OCI-LY3 (cell line): Measurements from ENCODE around the gene CD247.

ENCODE experiments used
- H2AFZ ChIP-seq: fragments of 200-600, 300-600 bp; shearing (Covaris generic); 2 replicates; pipeline ENCODE4 v1.6.0; 2014; ENCODE audit warnings: antibody characterized with exemption, low read depth, low read length
- H3K27ac ChIP-seq: fragments of 200-600, 300-600 bp; sonication (generic); 2 replicates; pipeline ENCODE4 v1.5.1; 2014; ENCODE audit warnings: mild to moderate bottlenecking, low read length, moderate library complexity, mixed read lengths
- H3K27me3 ChIP-seq: fragments of 200-600, 300-600 bp; sonication (generic); 2 replicates; pipeline ENCODE4 v1.6.1; 2014; ENCODE audit warnings: low read depth, low read length, mixed read lengths
- H3K36me3 ChIP-seq: fragments of 200-600, 300-600 bp; sonication (generic); replicated peaks from 2 replicates; pipeline ENCODE3; 2014; ENCODE audit warnings: low read depth, low read length, mixed read lengths
- H3K4me1 ChIP-seq: fragments of 300-600, 200-600 bp; sonication (generic); 2 replicates; pipeline ENCODE4 v1.6.1; 2014; ENCODE audit warnings: low read length, mixed read lengths
- H3K4me2 ChIP-seq: fragments of 200-600, 300-600 bp; sonication (generic); 2 replicates; pipeline ENCODE4 v1.6.1; 2014; ENCODE audit warnings: low read length, mixed read lengths
- H3K4me3 ChIP-seq: fragments of 300-600, 200-600 bp; sonication (generic); 2 replicates; pipeline ENCODE4 v1.5.1; 2014; ENCODE audit warnings: antibody characterized with exemption, mild to moderate bottlenecking, low read length, moderate library complexity
- H3K79me2 ChIP-seq: fragments of 300-600, 200-600 bp; shearing (Covaris generic); 2 replicates; pipeline ENCODE4 v1.6.1; 2014; ENCODE audit warnings: mild to moderate bottlenecking, low read length, mixed read lengths
- H3K9ac ChIP-seq: fragments of 300-600, 200-600 bp; shearing (Covaris generic); 2 replicates; pipeline ENCODE4 v1.6.0; 2014; ENCODE audit warnings: mild to moderate bottlenecking, low read length, moderate library complexity
- H3K9me3 ChIP-seq: fragments of 200-600, 300-600 bp; shearing (Covaris generic); 2 replicates; pipeline ENCODE4 v1.6.1; 2014; ENCODE audit warnings: low read length, mixed read lengths; ENCODE audit not compliant: insufficient read depth
- H4K20me1 ChIP-seq: fragments of 200-600, 300-600 bp; sonication (generic); 2 replicates; pipeline ENCODE4 v1.6.1; 2016; ENCODE audit warnings: low read length, mixed read lengths; ENCODE audit not compliant: insufficient read depth
- EZH2phosphoT487 ChIP-seq: fragments of 200-600 bp; shearing (Covaris generic); IDR thresholded peaks from 2 replicates; pipeline ENCODE4 v1.6.1; 2018; ENCODE audit warnings: antibody characterized with exemption, mixed run types, low read depth
- TF ChIP-seq, protein P1 (sequence below): fragments of 200-600, 300-600 bp; sonication (generic); IDR thresholded peaks from 2 replicates; pipeline ENCODE4 v1.5.1; 2014; ENCODE audit warnings: antibody characterized with exemption, low read length, low read depth

Gene CD247

DNA sequence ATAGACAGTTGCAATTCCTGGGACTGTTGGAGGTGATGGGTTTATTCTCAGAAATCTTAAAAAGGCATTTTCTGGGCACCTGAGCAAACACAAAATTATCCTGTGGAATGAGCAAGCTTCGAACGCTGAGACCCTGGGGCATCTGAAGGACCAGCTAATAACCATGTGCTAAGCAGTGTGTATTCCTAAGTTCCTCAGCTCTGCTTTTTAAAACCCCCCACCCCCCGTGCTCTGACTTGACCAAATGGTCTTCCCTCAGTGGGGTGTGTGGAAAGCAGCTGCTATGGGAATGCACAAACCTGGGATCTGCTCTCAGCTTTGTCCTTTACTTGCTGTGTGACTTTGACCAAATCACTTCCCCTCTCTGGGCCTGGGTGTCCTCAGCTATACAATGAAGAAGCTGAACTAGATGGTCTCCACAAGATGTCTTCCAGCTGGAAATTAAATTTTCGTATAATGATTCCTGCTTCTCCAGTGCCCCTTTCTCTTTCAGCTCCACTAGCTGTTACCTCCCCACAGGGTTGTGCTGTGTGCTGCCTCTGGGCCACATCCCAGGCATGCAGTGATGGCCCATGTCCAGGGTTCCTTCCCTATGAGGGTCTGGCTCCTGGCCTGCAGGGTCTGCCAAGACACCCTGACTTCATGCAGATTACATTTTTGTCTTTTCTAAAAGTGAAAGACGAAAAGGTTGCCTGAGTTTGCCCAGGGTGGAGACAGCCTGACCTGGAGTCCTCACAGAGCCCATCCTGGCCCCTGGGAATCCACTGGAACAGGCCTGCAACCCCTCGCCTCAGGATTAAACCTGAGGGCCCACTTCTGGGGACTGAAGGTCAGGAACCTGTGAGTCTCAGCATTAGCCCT, 14.9 kb upstream of the CD247 start:
- peaks cover under 1% of the 10 kb centered on the region; the same call in 1 of the 2 replicates for H3K4me1 ChIP-seq
- no peaks in the 10 kb centered on the region for H4K20me1 ChIP-seq
- no peak overlapping the region for H2AFZ ChIP-seq
- H3K4me2 ChIP-seq = no peak overlapping the region
- no peak overlapping the region for H3K9ac ChIP-seq
- H3K27me3 ChIP-seq = peaks cover 37% of the 10 kb centered on the region
- no peaks in the 10 kb centered on the region for H3K36me3 ChIP-seq
- no peak overlapping the region for H3K4me3 ChIP-seq
- no peak for TF ChIP-seq EZH2phosphoT487
- TF ChIP-seq, protein P1, sequence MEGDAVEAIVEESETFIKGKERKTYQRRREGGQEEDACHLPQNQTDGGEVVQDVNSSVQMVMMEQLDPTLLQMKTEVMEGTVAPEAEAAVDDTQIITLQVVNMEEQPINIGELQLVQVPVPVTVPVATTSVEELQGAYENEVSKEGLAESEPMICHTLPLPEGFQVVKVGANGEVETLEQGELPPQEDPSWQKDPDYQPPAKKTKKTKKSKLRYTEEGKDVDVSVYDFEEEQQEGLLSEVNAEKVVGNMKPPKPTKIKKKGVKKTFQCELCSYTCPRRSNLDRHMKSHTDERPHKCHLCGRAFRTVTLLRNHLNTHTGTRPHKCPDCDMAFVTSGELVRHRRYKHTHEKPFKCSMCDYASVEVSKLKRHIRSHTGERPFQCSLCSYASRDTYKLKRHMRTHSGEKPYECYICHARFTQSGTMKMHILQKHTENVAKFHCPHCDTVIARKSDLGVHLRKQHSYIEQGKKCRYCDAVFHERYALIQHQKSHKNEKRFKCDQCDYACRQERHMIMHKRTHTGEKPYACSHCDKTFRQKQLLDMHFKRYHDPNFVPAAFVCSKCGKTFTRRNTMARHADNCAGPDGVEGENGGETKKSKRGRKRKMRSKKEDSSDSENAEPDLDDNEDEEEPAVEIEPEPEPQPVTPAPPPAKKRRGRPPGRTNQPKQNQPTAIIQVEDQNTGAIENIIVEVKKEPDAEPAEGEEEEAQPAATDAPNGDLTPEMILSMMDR = no peak
- H3K27ac ChIP-seq = no peak overlapping the region
- H3K9me3 ChIP-seq = no peaks in the 10 kb centered on the region
- no peaks in the 10 kb centered on the region for H3K79me2 ChIP-seq

DNA sequence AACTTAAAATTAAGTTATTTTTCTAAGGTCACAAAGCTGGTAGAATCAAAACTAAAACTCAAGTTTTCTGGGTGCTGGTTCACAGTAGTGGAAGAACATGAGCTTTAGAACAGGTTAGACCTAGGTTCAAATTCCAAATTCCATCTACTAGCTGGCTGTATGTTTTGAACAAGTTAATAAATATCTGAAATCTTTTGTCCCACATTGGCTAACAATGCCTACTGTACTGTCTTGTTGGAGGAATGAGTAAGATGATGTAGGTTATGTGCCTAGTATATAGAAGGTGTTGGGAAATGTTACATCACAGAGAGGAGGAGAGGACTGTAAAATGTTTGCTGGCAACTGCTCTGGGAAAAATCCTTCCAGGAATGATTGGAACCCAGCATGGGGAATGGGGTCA, 14.0 kb upstream of the CD247 start:
- H3K4me3 ChIP-seq = no peak overlapping the region
- H3K36me3 ChIP-seq = no peaks in the 10 kb centered on the region
- H3K4me2 ChIP-seq = no peak overlapping the region
- no peak overlapping the region for H3K9ac ChIP-seq
- H2AFZ ChIP-seq = no peak overlapping the region
- no peaks in the 10 kb centered on the region for H4K20me1 ChIP-seq
- no peaks in the 10 kb centered on the region for H3K79me2 ChIP-seq
- TF ChIP-seq, protein P1 = no peak
- no peak for TF ChIP-seq EZH2phosphoT487
- H3K4me1 ChIP-seq = no peaks in the 10 kb centered on the region; the same call in 1 of the 2 replicates
- H3K27me3 ChIP-seq = peaks cover 39% of the 10 kb centered on the region
- H3K27ac ChIP-seq = no peak overlapping the region
- no peaks in the 10 kb centered on the region for H3K9me3 ChIP-seq

DNA sequence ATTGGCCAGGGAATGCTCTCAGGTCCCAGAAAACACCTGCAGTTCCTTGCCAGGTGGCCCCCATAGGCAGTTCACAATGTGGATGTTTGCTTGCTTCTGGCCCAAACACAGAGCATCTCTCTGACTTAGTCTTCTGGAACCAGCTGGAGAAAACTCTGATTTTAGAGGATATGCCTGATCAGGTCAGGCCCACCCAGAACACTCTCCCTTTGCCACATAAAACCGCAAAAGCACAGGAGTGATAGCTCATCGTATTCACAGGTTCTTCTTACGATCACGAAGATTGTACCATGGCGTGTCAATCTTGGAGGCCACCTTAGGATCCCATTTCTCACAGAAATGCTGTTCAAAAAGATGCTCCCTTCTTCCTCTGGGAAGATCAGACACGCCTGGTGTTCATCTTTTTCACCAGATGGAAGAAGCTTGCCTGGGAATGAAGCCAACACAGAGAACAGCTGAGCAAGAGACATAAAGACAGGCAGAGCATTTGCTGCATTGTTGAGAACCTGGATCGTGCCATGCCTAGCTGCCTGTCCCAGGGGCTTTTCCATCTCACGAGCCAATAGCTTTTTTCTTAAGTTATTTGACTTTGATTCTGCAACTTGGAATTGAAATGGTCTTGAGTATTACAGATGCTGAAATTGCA, 11.6 kb upstream of the CD247 start:
- Histone ChIP-seq H3K4me1 (no peaks in the 10 kb centered on the region; the same call in 1 of the 2 replicates), H3K27ac (no peak overlapping the region), H4K20me1 (no peaks in the 10 kb centered on the region), H3K4me2 (no peak overlapping the region), H3K27me3 (peaks cover 42% of the 10 kb centered on the region), H2AFZ (no peak overlapping the region), H3K4me3 (no peak overlapping the region), H3K9ac (no peak overlapping the region), H3K36me3 (no peaks in the 10 kb centered on the region), H3K79me2 (no peaks in the 10 kb centered on the region), H3K9me3 (no peaks in the 10 kb centered on the region)
- TF ChIP-seq, protein P1 = no peak
- TF ChIP-seq EZH2phosphoT487 = no peak

DNA sequence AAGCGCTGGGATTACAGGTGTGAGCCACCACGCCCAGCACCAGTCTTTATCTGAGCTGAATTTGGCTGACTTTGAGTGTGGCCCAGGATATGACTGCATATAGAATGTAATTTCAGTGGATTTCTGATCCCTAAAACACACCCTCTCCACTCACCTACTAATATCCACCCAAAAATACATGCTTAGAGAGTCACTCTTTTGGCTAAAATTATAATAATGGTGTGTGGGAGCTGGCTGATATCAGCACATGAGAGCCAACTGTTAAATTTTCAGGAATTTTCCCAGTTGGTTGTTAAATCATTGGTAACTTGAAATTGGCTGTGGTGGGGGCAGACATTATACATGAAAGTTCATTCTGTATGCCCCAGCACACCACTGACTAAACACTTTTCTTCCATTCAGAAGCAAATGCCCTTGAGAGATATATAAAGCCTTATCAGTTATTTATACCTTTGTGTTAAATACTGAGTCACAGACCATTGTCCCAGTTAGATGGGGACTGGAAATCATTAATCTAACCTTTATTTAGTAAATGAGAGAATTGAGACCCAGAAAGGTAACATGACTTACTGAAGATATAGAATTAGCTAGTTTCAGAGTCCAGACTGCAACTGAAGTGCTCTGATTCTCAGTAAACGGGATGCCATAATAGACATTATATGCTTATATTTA, 9.9 kb upstream of the CD247 start:
- Histone ChIP-seq H3K4me3 (no peak overlapping the region), H4K20me1 (no peaks in the 10 kb centered on the region), H3K4me1 (no peaks in the 10 kb centered on the region), H3K79me2 (no peaks in the 10 kb centered on the region), H3K27me3 (peaks cover 45% of the 10 kb centered on the region), H3K27ac (no peak overlapping the region), H3K4me2 (no peak overlapping the region), H3K9ac (no peak overlapping the region), H3K36me3 (no peaks in the 10 kb centered on the region), H3K9me3 (no peaks in the 10 kb centered on the region), H2AFZ (no peak overlapping the region)
- TF ChIP-seq EZH2phosphoT487 = no peak
- TF ChIP-seq, protein P1 = no peak
